Endodermal cell (in vitro differentiated cells): Measurements from ENCODE around the gene SND1. TPM values are rescaled to one million over a fixed set of nuclear protein-coding genes. Genes with fewer than 3 reads are reported as not detected.

Experiments
- DNase-seq: peaks from one replicate; pipeline ENCODE4 v3.0.0-alpha.2; 2017
- H3K27ac ChIP-seq: 2 replicates; pipeline ENCODE4 v1.5.1; 2013; ENCODE audit warnings: mild to moderate bottlenecking, low read depth, low read length, moderate library complexity
- H3K27me3 ChIP-seq: 2 replicates; pipeline ENCODE4 v1.6.1; 2013; ENCODE audit warnings: mild to moderate bottlenecking, low read length, moderate library complexity; ENCODE audit not compliant: insufficient read depth, control insufficient read depth, poor library complexity, severe bottlenecking
- H3K36me3 ChIP-seq: 2 replicates; pipeline ENCODE4 v1.7.0; 2013; ENCODE audit warnings: mild to moderate bottlenecking, low read length, moderate library complexity; ENCODE audit not compliant: control insufficient read depth, insufficient read depth
- H3K4me1 ChIP-seq: one replicate; pipeline ENCODE4 v1.7.0; 2013; ENCODE audit warnings: low read length; ENCODE audit not compliant: control insufficient read depth, insufficient read depth
- H3K4me3 ChIP-seq: 2 replicates; pipeline ENCODE4 v1.5.1; 2013; ENCODE audit warnings: mild to moderate bottlenecking, low read length, moderate library complexity
- H3K9ac ChIP-seq: 2 replicates; pipeline ENCODE4 v1.6.1; 2013; ENCODE audit warnings: mild to moderate bottlenecking, low read length, moderate library complexity; ENCODE audit not compliant: poor library complexity, severe bottlenecking; ENCODE audit errors: extremely low read depth
- H3K9me3 ChIP-seq: 2 replicates; pipeline ENCODE4 v1.6.1; 2013; ENCODE audit warnings: mild to moderate bottlenecking, low read length, moderate library complexity; ENCODE audit not compliant: control insufficient read depth
- H3K27ac Mint-ChIP-seq: 2 replicates; pipeline ENCODE4 v1.8.0; 2020; ENCODE audit warnings: mixed read lengths
- H3K27me3 Mint-ChIP-seq: 2 replicates; pipeline ENCODE4 v1.8.0; 2021; ENCODE audit warnings: mild to moderate bottlenecking, mixed read lengths; ENCODE audit not compliant: insufficient read depth
- H3K36me3 Mint-ChIP-seq: 2 replicates; pipeline ENCODE4 v1.8.0; 2020; ENCODE audit warnings: low read depth, mixed read lengths
- H3K4me1 Mint-ChIP-seq: 2 replicates; pipeline ENCODE4 v1.8.0; 2020; ENCODE audit warnings: mixed read lengths
- H3K4me3 Mint-ChIP-seq: 2 replicates; pipeline ENCODE4 v1.8.0; 2020; ENCODE audit warnings: mild to moderate bottlenecking, moderate library complexity, mixed read lengths
- H3K9me3 Mint-ChIP-seq: 2 replicates; pipeline ENCODE4 v1.8.0; 2020; ENCODE audit warnings: mild to moderate bottlenecking, mixed read lengths
- WGBS, 2 experiments: methylation state at CpG; one replicate each; pipeline versions ENCODE4 v1.1.5 to v1.1.7; 2013; ENCODE audit warnings: missing lambda C conversion rate in 2 of 2, mixed read lengths in 1 of 2; ENCODE audit not compliant: insufficient coverage in 1 of 2, insufficient read length in 1 of 2; 5-methylcytosine and 5-hydroxymethylcytosine counted together
- total RNA-seq, 2 donors: library from RNA; stranded (reverse); fragmentation: NEBNext Ultra II Directional in 1 of 2; extraction: Animal tissue kit (Norgen Biotek cat#: 25700) in 1 of 2; gene quantifications; 2 replicates in 1 of 2; 3 replicates in 1 of 2; pipeline ENCODE4 v1.2.1, GENCODE V29; 2021
- TF ChIP-seq, protein P1 (sequence below): fragments of 200-600 bp; sonication (generic); conservative IDR thresholded peaks from 2 replicates; pipeline ENCODE4 v1.5.0; 2021; ENCODE audit warnings: antibody characterized with exemption, mild to moderate bottlenecking

Gene SND1
- total RNA-seq, 2 donors from 2014 or later = 240 to 267 TPM

DNA sequence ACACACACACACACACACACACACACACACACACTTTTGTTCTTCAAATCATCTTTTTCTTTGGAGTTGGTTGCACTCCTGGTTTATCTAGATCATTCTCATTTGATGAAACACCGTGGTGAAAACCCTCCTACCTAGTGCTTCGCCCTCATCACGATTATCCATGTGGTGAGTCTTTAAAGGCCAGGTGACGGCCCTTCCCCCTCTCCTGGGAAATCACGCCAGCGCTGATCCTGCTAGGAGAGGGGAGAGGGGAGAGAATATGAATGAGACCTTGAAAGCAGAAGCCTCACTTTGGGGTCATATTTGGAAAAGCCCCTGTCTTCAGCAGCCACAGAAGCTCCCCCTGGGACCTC is 483.1 kb downstream of the SND1 start:
- no peaks in the 10 kb centered on the region for H3K4me1 ChIP-seq

DNA sequence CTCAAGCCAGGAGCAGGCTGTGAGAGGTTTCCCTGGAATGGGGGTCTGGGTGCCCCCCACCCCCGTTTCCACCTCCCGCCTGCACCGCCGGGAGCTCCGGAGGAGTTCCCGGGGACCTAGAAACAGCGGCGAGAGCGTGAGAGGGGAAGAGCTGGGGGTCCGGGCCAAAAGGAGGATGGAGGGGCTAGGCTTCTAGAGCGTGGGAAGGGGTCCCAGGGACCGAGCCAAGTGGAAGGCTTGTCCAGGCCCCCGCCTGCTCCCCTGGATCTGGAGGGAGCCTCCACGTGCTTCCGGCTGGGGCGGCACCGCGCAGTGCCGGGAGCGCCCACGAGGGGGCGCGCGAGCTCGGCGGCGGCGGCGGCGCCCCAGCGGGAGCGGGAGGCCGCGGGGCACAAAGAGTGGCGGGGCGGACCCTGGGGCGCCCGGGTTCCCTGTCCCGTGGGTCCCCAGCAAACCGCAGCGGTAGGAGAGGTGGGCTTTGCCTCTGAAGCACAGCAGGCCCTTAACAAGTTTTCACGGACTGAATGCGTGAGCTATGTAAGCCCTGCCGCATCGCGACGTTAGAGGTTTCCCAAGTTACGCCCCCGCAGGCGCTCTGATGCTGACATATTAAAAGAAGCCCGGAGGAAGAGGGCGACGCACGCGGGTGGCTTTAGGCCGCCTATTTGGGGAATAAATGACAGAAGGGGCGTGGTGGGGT is 483.7 kb downstream of the SND1 start:
- H3K36me3 Mint-ChIP-seq = no peaks in the 10 kb centered on the region
- DNase-seq = peak; percentile 88
- H3K27me3 Mint-ChIP-seq = peaks cover 65% of the 10 kb centered on the region
- Histone ChIP-seq H3K27ac (no peak overlapping the region), H3K4me3 (peak overlapping the region; percentile 79), H3K9ac (peak overlapping the region; percentile 32), H3K9me3 (no peaks in the 10 kb centered on the region), H3K4me1 (no peaks in the 10 kb centered on the region), H3K27me3 (peaks cover 82% of the 10 kb centered on the region), H3K36me3 (no peaks in the 10 kb centered on the region)
- peaks cover 7% of the 10 kb centered on the region for H3K9me3 Mint-ChIP-seq
- no peak overlapping the region for H3K27ac Mint-ChIP-seq
- peaks cover 7% of the 10 kb centered on the region for H3K4me1 Mint-ChIP-seq
- WGBS, 2 experiments = 0 to 2% methylated on average over 28 to 57 of the region's 57 CpGs
- TF ChIP-seq, protein P1, sequence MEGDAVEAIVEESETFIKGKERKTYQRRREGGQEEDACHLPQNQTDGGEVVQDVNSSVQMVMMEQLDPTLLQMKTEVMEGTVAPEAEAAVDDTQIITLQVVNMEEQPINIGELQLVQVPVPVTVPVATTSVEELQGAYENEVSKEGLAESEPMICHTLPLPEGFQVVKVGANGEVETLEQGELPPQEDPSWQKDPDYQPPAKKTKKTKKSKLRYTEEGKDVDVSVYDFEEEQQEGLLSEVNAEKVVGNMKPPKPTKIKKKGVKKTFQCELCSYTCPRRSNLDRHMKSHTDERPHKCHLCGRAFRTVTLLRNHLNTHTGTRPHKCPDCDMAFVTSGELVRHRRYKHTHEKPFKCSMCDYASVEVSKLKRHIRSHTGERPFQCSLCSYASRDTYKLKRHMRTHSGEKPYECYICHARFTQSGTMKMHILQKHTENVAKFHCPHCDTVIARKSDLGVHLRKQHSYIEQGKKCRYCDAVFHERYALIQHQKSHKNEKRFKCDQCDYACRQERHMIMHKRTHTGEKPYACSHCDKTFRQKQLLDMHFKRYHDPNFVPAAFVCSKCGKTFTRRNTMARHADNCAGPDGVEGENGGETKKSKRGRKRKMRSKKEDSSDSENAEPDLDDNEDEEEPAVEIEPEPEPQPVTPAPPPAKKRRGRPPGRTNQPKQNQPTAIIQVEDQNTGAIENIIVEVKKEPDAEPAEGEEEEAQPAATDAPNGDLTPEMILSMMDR = peak; percentile 97
- peak overlapping the region; percentile 61 for H3K4me3 Mint-ChIP-seq

More for the DNA sequence above, 483.1 kb downstream of the SND1 start:
- TF ChIP-seq, protein P1 = no peak
- Histone ChIP-seq H3K4me3 (peak overlapping the region; percentile 79), H3K9me3 (no peaks in the 10 kb centered on the region), H3K27ac (no peak overlapping the region), H3K36me3 (no peaks in the 10 kb centered on the region), H3K9ac (no peak overlapping the region), H3K27me3 (peaks cover 87% of the 10 kb centered on the region)
- DNase-seq = peak; percentile 73
- Mint-ChIP-seq H3K9me3 (peaks cover 2% of the 10 kb centered on the region), H3K36me3 (no peaks in the 10 kb centered on the region), H3K27me3 (peaks cover 63% of the 10 kb centered on the region), H3K4me1 (peaks cover 7% of the 10 kb centered on the region), H3K27ac (no peak overlapping the region), H3K4me3 (peak overlapping the region; percentile 61)
- WGBS, 2 experiments = 0 to 25% methylated on average over 2 to 5 of the region's 6 CpGs

GRCh38 chr7:128136215-128136597 is 484.2 kb downstream of the SND1 start:
- H3K9me3 ChIP-seq = no peaks in the 10 kb centered on the region
- Mint-ChIP-seq H3K4me1 (peaks cover 7% of the 10 kb centered on the region), H3K36me3 (no peaks in the 10 kb centered on the region), H3K27ac (no peak overlapping the region), H3K27me3 (peaks cover 71% of the 10 kb centered on the region), H3K9me3 (peaks cover 9% of the 10 kb centered on the region), H3K4me3 (peak overlapping the region; percentile 61)
- H3K4me3 ChIP-seq = peak overlapping the region; percentile 79
- H3K27me3 ChIP-seq = peaks cover 79% of the 10 kb centered on the region
- no peaks in the 10 kb centered on the region for H3K36me3 ChIP-seq
- H3K9ac ChIP-seq = peak overlapping the region; percentile 32
- WGBS, 2 experiments = 3 to 5% methylated on average over 7 to 22 of the region's 22 CpGs
- TF ChIP-seq, protein P1 = no peak
- DNase-seq = peak; percentile 84
- H3K4me1 ChIP-seq = no peaks in the 10 kb centered on the region
- H3K27ac ChIP-seq = no peak overlapping the region
